ENCODE results near the gene CDYL2. TPM values are rescaled to one million over a fixed set of nuclear protein-coding genes. Genes with fewer than 3 reads are reported as not detected.

Gene CDYL2
- total RNA-seq, 4 donors from 2014 or later = 0.80 to 2.8 (median 1.8) TPM

DNA sequence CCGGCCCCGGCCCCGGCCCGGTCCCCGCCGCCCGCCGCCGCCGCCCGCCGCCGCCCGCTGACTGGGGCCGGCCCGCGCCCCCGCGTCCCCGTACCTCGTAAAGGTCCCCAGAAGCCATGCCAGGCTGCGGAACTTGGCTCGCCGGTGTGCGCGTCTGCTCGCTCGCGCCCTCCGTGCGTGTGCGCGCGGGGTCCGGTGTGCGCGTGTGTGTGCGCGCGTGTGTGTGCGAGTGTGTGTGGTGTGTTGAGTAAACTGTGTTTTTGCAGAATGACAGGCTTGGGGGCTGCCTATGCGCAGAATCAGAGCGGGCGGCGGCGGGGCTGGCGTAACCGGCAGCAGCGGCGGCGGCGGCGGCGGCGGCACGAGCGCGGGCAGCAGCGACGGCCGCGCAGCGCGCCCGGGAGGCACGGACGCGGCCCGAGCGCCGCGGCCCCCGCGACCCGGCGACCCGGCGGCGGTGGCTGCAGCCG is 307 bp downstream of the CDYL2 start:
- Histone ChIP-seq H3K36me3 (no peaks in the 10 kb centered on the region), H3K27ac (no peak overlapping the region), H3K27me3 (peaks cover 0 to 17% (median 0%) of the 10 kb centered on the region in 3 donors), H3K4me1 (no peaks in the 10 kb centered on the region), H3K4me3 (peak overlapping the region; percentile 47 to 57 (median 54)), H3K9me3 (no peaks in the 10 kb centered on the region)
- TF ChIP-seq, protein P1, sequence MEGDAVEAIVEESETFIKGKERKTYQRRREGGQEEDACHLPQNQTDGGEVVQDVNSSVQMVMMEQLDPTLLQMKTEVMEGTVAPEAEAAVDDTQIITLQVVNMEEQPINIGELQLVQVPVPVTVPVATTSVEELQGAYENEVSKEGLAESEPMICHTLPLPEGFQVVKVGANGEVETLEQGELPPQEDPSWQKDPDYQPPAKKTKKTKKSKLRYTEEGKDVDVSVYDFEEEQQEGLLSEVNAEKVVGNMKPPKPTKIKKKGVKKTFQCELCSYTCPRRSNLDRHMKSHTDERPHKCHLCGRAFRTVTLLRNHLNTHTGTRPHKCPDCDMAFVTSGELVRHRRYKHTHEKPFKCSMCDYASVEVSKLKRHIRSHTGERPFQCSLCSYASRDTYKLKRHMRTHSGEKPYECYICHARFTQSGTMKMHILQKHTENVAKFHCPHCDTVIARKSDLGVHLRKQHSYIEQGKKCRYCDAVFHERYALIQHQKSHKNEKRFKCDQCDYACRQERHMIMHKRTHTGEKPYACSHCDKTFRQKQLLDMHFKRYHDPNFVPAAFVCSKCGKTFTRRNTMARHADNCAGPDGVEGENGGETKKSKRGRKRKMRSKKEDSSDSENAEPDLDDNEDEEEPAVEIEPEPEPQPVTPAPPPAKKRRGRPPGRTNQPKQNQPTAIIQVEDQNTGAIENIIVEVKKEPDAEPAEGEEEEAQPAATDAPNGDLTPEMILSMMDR (IDR thresholded peaks at IDR 0.05 in 4 of 5, conservative IDR thresholded peaks at IDR 0.05 in 1 of 5) = no peak
- no peak for TF ChIP-seq POLR2A (IDR thresholded peaks at IDR 0.05)
- no peak for ATAC-seq
- intact Hi-C loops (cut with DNase I; ENCODE audit: low total_unique reads) (loop anchor here (10.0 kb wide), 1 partner anchor 259 kb away; the partner anchor contains the start of gene DYNLRB2), in situ Hi-C loops (cut with MboI; ENCODE audit: low sequenced_read_pairs in 4 of 4) (no loop called here)
- no peak for DNase-seq

DNA sequence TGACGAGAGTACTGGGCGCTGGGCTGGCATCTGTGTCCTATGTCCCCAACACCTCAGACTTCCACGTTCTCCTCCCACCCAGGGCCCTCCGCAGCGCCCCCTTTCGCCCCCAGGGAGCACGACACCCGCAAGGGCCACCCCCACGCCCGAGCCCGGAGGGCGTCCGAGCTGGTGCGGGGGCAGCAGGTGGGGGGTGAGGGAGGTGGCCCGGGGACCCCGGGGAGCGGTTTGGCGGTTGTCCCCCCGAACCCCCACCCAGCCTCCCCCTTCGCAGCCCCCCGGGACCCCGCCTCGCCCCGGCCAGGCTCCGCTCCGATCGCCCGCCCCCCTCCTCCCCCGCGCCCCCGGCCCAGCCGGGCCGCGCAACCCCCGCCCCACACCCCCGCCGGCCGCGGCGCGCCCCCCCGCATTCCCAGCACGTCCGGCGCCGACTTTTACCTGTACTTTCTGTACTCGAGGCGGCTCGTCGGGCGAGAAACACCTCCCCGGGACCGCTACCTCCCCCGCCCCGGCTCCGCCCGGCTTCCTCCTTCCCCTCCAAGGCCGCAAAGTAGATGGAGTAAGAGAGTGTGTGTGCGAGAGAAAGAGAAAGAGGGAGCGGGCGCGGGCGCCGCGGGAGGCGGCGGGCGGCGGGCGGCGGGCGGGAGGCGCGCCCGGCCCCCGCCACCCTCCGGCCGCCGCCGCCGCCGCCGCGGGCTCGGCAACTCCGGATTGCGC is 901 bp downstream of the CDYL2 start:
- ATAC-seq = no peak
- intact Hi-C loops (cut with DNase I; ENCODE audit: low total_unique reads) = loop anchor here (10.0 kb wide), 1 partner anchor 259 kb away; the partner anchor contains the start of gene DYNLRB2

DNA sequence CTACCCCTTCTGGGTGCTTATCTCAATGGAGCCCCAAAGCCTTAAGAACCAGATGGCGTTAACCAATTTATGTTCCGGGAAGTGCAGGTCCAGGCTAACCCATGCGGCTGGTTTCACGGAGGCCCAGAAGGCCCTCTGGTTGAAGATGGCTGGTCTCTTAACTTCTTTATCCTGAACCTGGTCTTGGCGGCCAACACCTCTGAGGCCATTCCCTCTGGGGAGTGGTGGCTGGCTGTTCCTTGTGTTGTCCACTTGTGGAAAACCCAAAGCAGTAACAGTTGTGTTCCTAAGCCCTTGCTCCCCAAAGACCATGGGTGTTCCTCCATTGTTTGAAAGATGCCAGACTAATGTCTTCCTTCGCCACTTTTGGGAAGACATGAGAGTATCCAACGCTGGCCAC is 1.5 kb downstream of the CDYL2 start:
- Histone ChIP-seq H3K27me3 (peaks cover 0 to 17% (median 0%) of the 10 kb centered on the region in 3 donors), H3K27ac (no peak overlapping the region), H3K4me1 (no peaks in the 10 kb centered on the region), H3K9me3 (no peaks in the 10 kb centered on the region), H3K4me3 (peak overlapping the region in 1 of 4 donors; percentile 33), H3K36me3 (no peaks in the 10 kb centered on the region)
- TF ChIP-seq POLR2A (IDR thresholded peaks at IDR 0.05) = no peak
- TF ChIP-seq, protein P1 (IDR thresholded peaks at IDR 0.05 in 4 of 5, conservative IDR thresholded peaks at IDR 0.05 in 1 of 5) = no peak
- in situ Hi-C loops (cut with MboI; ENCODE audit: low sequenced_read_pairs in 4 of 4) (no loop called here), intact Hi-C loops (cut with DNase I; ENCODE audit: low total_unique reads) (loop anchor here (10.0 kb wide), 1 partner anchor 258 kb away; the partner anchor contains the start of gene DYNLRB2)
- no peak for ATAC-seq
- DNase-seq = no peak

More for the DNA sequence above, 901 bp downstream of the CDYL2 start:
- H3K27ac ChIP-seq = no peak overlapping the region
- no peaks in the 10 kb centered on the region for H3K36me3 ChIP-seq
- in situ Hi-C loops (cut with MboI; ENCODE audit: low sequenced_read_pairs in 4 of 4) = no loop called here
- TF ChIP-seq POLR2A (IDR thresholded peaks at IDR 0.05) = no peak
- TF ChIP-seq, protein P1 (IDR thresholded peaks at IDR 0.05 in 4 of 5, conservative IDR thresholded peaks at IDR 0.05 in 1 of 5) = no peak
- H3K4me1 ChIP-seq = no peaks in the 10 kb centered on the region
- DNase-seq = no peak
- H3K27me3 ChIP-seq = peaks cover 0 to 17% (median 0%) of the 10 kb centered on the region in 3 donors
- peak overlapping the region in 3 of 4 donors; percentile 28 to 57 (median 33) for H3K4me3 ChIP-seq
- H3K9me3 ChIP-seq = no peaks in the 10 kb centered on the region

DNA sequence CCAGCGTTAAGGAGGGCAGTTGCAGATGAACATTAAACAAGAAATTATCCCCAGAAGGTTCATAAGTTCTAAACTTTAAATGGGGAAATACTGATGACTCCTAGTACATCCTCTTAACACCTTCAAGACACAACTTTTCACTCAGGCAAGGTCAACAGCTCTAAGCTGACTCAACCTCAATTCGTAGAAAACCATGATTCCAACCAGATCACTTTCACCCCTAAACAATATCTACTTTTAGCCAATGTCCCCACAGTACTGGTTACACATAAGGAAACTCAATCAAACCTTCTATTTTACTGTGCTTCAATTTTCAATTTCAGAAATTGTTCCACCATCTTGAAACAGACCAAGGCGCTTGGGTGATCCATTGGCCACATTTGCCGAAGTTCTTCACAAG is 2.3 kb downstream of the CDYL2 start:
- Histone ChIP-seq H3K36me3 (no peaks in the 10 kb centered on the region), H3K27me3 (peaks cover 0 to 17% (median 0%) of the 10 kb centered on the region in 3 donors), H3K27ac (no peak overlapping the region), H3K9me3 (no peaks in the 10 kb centered on the region), H3K4me1 (no peaks in the 10 kb centered on the region), H3K4me3 (no peak overlapping the region)
- DNase-seq (no peak), ATAC-seq (no peak)
- intact Hi-C loops (cut with DNase I; ENCODE audit: low total_unique reads) = loop anchor here (10.0 kb wide), 1 partner anchor 257 kb away; the partner anchor contains the start of gene DYNLRB2
- TF ChIP-seq POLR2A (IDR thresholded peaks at IDR 0.05) = no peak
- TF ChIP-seq, protein P1 (IDR thresholded peaks at IDR 0.05 in 4 of 5, conservative IDR thresholded peaks at IDR 0.05 in 1 of 5) = no peak
- in situ Hi-C loops (cut with MboI; ENCODE audit: low sequenced_read_pairs in 4 of 4) = no loop called here
